Stimulated activated effector memory CD8-positive, alpha-beta T cell treated with anti-CD3 and anti-CD28 coated beads, Interleukin-12 subunit alpha, Interleukin-12 subunit beta, amount 100 ng/mL, for 72 hours (primary cell): ENCODE measurements around the gene CXCR3.
"Not testable (repeated sequence)": the region's sequence is repeated elsewhere in the genome, so short reads cannot be mapped to it uniquely, and the experiment has no call there.

Experiments
- ATAC-seq: fragments of 150-1000 bp; cut with Tn5 transposase; 2 replicates; pipeline ENCODE4 v1.10.0; 2021
- DNase-seq, 2 donors: peaks; one replicate each; pipeline ENCODE4 v3.0.0; 2021 to 2022; ENCODE audit warnings: low spot score in 2 of 2
- H3K27ac Mint-ChIP-seq: one replicate; pipeline ENCODE4 v1.8.0; 2022; ENCODE audit warnings: mild to moderate bottlenecking, mixed read lengths
- H3K36me3 Mint-ChIP-seq: one replicate; pipeline ENCODE4 v1.8.0; 2022; ENCODE audit warnings: mild to moderate bottlenecking, mixed read lengths
- H3K4me1 Mint-ChIP-seq: one replicate; pipeline ENCODE4 v1.8.0; 2022; ENCODE audit warnings: mixed read lengths
- H3K4me3 Mint-ChIP-seq: one replicate; pipeline ENCODE4 v1.8.0; 2022; ENCODE audit warnings: mild to moderate bottlenecking, mixed read lengths
- H3K9me3 Mint-ChIP-seq: one replicate; pipeline ENCODE4 v1.8.0; 2022; ENCODE audit warnings: mixed read lengths

CXCR3 gene

DNA sequence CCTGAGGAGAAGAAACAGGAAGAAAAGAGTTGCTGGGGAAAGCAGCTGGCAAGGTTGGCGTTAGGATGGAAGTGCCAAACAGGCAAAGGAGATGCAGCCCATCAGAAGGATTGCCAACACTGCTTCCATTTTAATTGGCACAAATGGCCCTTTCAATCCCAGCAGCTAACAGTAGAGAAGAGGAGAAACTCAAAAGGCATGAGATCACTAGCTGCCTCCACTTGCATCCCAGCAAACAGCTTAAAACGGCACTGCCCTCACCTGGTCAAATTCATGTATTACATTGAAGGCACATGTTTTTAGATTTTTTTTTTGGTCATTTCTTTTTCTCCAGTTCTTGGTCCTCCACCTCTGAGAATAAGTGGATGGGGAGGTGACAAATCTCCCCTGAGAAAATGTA lies 34.1 kb upstream of the CXCR3 start:
- ATAC-seq = peak; percentile 61
- Mint-ChIP-seq H3K36me3 (no peaks in the 10 kb centered on the region), H3K4me1 (peaks cover 14% of the 10 kb centered on the region), H3K27ac (peak overlapping the region; percentile 20), H3K4me3 (no peak overlapping the region), H3K9me3 (no peaks in the 10 kb centered on the region)
- peak in 1 of 2 donors; percentile 63 for DNase-seq

DNA sequence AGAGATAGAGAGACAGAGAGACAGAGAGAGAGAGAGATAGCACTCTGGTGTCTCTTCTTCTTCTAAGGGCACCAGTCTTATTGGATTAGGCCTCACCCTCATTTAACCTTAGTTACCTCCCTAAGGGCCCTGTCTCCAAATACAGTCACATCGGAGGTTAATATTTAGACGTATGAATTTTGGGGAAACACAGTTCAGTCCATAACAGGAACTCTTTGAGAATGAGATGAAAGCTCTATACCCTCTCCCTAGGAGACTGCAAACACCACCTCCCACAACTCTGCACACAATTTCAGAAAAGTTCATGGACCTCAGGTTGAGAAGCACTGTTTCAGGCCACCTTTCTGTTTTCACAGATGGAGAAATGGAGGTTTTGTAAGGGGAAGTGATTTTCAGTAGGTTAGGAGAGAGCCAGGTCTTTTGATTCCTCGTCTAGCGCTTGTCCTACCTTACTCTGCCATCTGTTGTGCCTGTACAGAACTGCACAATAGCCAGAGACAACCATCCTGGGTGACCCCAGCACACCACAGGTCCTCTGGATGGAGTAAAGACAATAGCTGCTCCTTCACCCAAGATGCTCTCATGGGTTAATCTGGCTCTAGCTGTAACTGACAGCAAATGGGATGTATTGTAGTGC lies 32.1 kb upstream of the CXCR3 start:
- Mint-ChIP-seq H3K27ac (no peak overlapping the region), H3K4me3 (no peak overlapping the region), H3K9me3 (no peaks in the 10 kb centered on the region), H3K4me1 (peaks cover 14% of the 10 kb centered on the region), H3K36me3 (no peaks in the 10 kb centered on the region)
- ATAC-seq (peak; percentile 92), DNase-seq (no peak)

DNA sequence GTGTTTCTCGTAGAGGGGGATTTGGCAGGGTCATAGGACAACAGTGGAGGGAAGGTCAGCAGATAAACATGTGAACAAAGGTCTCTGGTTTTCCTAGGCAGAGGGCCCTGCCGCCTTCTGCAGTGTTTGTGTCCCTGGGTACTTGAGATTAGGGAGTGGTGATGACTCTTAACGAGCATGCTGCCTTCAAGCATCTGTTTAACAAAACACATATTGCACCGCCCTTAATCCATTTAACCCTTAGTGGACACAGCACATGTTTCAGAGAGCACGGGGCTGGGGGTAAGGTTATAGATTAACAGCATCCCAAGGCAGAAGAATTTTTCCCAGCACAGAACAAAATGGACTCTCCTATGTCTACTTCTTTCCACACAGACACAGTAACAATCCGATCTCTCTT lies 26.1 kb upstream of the CXCR3 start:
- ATAC-seq, H3K4me1 Mint-ChIP-seq, DNase-seq, H3K36me3 Mint-ChIP-seq, H3K9me3 Mint-ChIP-seq, H3K4me3 Mint-ChIP-seq, H3K27ac Mint-ChIP-seq: not testable (repeated sequence)

DNA sequence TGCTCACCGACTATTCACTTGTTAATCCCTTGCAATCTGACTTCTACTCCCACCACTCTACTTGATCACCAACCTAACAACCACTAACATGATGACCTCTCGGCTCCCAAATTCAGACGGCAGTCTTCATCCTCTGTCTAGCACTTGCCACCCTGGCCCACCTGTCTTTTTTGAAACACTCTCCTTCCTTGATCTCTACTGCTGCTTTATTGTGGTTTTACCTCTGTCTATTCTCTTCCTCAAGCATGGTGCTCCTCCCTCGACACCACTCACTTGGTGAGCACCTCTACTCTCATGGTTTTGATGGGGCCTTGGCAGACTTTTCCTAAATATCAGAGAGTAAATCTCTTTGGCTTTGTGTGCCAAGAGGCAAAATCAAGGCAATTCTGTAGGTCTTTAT lies 21.7 kb upstream of the CXCR3 start:
- no peak for DNase-seq
- peaks cover 6% of the 10 kb centered on the region for H3K4me1 Mint-ChIP-seq
- H3K4me3 Mint-ChIP-seq = no peak overlapping the region
- H3K36me3 Mint-ChIP-seq = no peaks in the 10 kb centered on the region
- H3K27ac Mint-ChIP-seq = no peak overlapping the region
- H3K9me3 Mint-ChIP-seq = no peaks in the 10 kb centered on the region
- no peak for ATAC-seq

DNA sequence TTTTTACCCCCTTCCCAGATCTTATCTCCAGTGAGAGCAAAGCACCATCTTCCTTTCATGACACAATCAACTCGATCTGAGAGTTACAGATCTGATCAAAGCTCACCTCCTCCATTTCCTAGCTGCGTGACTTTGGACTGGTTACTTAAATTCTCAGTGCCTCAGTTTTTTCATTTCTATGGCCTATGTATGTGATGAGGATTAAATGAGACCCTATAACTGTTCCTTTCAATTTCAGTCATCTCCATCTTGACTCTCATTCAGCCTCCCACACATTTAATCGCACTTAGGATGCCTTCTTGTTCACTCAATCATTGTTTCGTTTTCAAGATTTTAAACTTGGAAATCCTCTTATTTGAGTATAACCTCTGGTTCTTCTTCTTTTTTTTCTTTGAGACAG lies 20.1 kb upstream of the CXCR3 start:
- Mint-ChIP-seq H3K4me1 (peaks cover 6% of the 10 kb centered on the region), H3K9me3 (no peaks in the 10 kb centered on the region), H3K27ac (no peak overlapping the region), H3K36me3 (no peaks in the 10 kb centered on the region), H3K4me3 (no peak overlapping the region)
- DNase-seq (no peak), ATAC-seq (peak; percentile 70)

DNA sequence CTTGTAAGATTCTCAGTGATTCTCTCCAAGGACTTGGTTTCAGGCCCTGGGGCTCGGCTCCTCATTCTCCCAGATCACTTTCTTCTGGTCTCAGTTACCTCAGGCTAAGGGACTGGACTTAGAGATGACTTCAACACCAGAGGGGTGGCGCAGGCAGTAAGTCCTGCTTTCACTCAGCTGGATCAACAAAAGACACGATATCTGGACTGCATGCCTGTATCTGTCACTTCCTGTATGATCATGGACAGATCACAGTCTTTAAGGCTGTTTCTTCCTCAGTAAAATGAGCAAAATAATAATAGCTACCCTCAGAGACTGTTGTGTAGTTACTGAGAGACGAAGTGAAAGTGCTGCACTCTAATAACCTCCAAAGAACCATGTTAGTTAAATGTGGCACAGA lies 19.5 kb upstream of the CXCR3 start:
- Mint-ChIP-seq H3K4me3 (no peak overlapping the region), H3K4me1 (peaks cover 6% of the 10 kb centered on the region), H3K27ac (no peak overlapping the region), H3K36me3 (no peaks in the 10 kb centered on the region), H3K9me3 (no peaks in the 10 kb centered on the region)
- ATAC-seq = peak; percentile 77
- no peak for DNase-seq

DNA sequence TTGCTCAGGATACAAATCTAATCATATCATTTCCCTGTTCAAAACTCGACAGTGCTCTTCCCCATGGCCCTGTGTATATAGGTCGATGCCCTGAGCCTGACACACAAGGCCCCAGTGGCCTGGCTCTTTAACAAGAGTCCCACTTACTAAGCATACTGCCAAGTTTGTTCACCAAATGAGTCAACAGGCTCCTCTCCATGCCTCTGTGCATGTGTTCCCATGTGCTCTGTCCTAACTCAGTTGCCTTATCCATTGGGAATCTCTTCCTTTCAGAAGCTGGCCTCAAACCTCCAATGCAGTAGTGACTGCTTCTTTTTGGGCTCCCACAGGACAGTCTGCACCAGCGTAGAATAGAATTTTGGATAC lies 18.9 kb upstream of the CXCR3 start:
- Mint-ChIP-seq H3K4me3 (no peak overlapping the region), H3K4me1 (peaks cover 6% of the 10 kb centered on the region), H3K27ac (no peak overlapping the region), H3K36me3 (no peaks in the 10 kb centered on the region), H3K9me3 (no peaks in the 10 kb centered on the region)
- DNase-seq (no peak), ATAC-seq (peak; percentile 76)

DNA sequence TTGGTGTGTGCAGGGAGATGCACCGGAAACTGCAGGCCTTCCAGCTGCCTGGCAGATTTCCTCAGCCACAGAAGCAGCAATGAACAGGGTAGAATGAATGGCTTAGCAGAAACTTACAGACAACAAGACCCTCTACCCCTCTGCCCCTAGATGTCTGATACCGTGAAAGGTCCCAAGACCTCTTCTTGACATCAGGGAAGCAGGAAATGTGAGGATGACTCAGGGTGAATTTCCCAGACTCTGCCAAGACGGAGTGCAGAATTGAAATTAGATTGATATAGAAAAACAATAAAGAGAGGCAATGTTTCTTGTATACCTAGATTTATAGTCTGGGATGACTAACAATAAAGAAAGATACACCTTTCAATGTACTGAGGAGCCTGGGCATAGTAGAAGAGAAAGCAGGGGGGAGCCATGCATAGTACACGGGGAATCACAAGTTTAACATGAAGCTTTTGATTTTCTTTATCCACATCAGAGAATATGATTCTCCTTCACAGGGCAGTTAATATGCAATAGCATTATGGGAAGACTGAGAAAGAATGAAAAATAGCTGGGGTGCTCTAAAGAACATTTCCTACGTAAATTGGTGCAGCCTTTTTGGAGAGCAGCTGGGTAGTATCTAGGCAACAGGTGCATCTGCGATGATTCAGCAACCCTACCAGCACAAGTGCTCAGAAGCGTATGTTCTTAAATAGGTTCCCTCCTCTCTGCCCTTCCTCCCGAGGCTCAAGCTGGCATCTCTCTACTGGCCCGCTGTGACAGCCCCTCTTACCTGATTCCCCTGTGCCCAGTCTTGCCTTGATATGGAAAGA lies 18.3 kb upstream of the CXCR3 start:
- H3K4me1 Mint-ChIP-seq = peaks cover 6% of the 10 kb centered on the region
- no peak overlapping the region for H3K4me3 Mint-ChIP-seq
- no peaks in the 10 kb centered on the region for H3K9me3 Mint-ChIP-seq
- no peak for DNase-seq
- H3K36me3 Mint-ChIP-seq = no peaks in the 10 kb centered on the region
- ATAC-seq = peak; percentile 71
- H3K27ac Mint-ChIP-seq = no peak overlapping the region

DNA sequence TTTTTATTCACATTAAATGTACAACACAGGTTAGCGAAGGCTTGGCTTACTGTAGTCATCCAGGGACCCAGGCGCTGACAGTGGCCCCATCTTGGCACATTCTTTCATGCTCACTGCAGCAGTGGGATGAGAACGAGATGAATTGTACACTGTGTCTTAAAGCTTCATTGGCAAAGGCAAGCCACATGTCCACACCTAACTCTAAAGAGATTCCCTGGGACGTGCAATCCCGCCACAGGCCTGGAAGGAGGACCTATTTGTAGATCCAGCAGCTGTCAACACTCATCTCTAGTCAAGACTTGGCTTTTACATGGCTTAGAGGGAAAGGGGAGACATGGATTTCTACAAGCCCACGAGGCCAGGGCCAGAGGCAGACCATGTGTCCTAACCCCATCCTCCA lies 16.1 kb upstream of the CXCR3 start:
- DNase-seq = no peak
- H3K27ac Mint-ChIP-seq = no peak overlapping the region

DNA sequence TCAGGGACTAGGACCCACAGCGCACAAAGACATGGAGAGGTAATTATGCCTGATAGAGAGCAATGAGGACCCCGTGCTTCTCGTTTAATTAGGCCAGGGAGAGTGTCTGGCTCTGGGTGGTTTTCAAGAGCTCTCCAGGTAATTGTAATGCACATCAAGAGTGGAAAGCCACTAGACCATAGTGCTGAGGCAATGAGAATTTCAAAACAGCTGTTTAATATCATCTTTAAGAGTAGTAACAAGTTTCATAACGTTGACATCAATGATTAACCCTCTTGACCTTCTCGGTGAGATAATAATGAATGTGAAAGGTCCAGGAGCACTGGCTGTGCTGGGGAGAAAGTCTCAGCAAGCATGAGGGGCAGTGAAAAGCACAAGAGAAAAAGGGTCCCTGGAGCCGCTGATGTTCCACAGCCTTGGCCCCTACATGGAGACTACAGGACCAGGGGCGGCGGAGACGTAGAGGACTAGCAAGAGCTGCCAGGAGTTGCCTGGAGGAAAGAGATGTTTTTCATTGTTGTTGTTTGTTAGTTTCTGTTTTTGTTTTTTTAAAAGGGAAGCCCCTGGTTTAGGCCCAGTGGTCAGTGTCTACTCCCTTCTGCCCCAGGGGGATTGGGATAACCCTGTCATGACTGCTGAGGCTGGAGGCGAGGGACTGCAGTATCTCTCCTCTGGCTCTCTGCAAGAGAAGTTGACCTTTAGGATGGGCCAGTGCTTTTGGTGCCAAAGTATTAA lies 14.8 kb upstream of the CXCR3 start:
- H3K27ac Mint-ChIP-seq = peak overlapping the region; percentile 23
- no peaks in the 10 kb centered on the region for H3K36me3 Mint-ChIP-seq
- DNase-seq (no peak), ATAC-seq (no peak)
- H3K4me1 Mint-ChIP-seq = peaks cover 10% of the 10 kb centered on the region
- H3K9me3 Mint-ChIP-seq = no peaks in the 10 kb centered on the region
- H3K4me3 Mint-ChIP-seq = no peak overlapping the region

More for the DNA sequence above, 16.1 kb upstream of the CXCR3 start:
- H3K4me3 Mint-ChIP-seq = no peak overlapping the region
- H3K36me3 Mint-ChIP-seq = no peaks in the 10 kb centered on the region
- H3K9me3 Mint-ChIP-seq = no peaks in the 10 kb centered on the region
- no peak for ATAC-seq
- peaks cover 3% of the 10 kb centered on the region for H3K4me1 Mint-ChIP-seq

DNA sequence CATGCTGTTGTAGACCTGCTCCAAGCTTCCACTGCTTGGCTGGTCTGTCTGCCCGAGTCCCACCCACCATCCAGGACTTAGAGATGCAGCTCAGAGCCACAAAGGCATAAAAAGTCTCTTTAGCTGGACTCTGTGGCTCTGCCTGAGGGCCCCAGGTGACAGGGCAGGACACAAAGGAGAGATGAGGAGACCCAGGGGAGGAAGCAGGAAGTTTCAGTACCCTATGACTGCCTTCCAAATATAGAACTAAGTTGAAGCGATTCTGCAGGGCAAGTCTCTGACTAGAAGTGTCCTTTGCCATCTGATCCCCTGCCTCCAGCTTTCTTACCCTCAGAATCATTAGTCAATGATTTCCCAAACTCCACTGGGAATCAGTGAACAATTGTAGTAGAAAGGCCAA lies 11.2 kb upstream of the CXCR3 start:
- ATAC-seq = no peak
- Mint-ChIP-seq H3K4me3 (no peak overlapping the region), H3K36me3 (no peaks in the 10 kb centered on the region), H3K27ac (no peak overlapping the region), H3K4me1 (peaks cover 10% of the 10 kb centered on the region), H3K9me3 (no peaks in the 10 kb centered on the region)
- DNase-seq = no peak

DNA sequence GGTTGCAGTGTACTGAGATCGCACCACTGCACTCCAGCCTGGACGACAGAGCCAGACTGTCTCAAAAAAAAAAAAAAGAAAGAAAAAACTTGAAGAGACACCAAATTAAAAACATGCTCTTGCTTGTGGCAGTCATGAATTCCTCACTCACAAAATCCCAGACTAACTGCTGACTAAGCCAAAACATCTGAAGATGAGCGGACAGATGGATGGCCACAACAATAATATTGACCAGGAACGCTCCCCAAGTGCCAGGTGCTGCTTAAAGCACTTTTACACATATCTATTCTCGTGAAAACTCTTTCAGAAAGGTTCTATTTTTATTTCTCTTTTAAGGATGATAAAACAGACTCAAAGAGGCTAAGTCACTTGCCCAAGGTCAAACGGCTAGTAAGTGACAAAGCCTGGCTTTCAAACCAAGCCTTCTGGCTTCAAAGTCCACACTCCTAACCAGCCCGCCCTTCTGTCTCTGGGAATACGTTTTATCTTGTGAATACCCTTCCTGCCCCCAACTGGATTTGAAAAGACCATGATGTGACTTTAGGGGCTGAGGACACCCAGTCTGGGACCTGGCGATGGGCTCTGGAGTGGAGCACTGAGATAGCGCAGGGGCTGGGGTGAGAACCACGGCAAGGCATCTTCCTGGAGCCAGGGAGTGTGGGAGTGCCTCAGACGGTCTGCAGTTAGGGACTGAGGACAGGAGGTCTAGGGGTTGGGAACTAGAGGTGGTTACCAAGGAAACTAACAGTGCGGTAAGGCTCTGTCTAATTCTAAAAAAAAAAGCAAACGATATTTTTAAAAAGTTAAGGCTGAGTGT lies 9.5 kb upstream of the CXCR3 start:
- Mint-ChIP-seq H3K36me3 (no peaks in the 10 kb centered on the region), H3K4me3 (no peak overlapping the region), H3K4me1 (peaks cover 23% of the 10 kb centered on the region), H3K27ac (no peak overlapping the region), H3K9me3 (no peaks in the 10 kb centered on the region)
- DNase-seq (no peak), ATAC-seq (no peak)

DNA sequence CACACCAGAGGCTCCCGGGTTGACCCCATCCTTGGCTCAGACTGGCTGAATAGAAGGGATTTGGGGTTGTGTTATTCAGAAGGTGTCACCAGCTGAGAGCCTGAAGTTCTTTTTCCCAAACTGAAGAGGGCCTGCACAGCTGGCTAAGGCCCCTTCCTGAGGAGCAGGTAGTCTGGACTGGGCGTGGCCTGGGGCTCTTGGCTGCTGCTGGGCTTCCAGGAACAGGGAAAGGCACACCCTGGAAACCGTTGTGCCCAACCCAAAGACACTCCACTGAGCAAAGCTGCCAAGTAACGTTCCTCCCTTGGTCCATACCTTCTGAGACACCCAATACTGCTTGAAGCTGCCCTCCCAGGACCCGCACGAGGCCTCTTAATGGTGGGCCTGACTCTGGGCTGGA lies 8.3 kb upstream of the CXCR3 start:
- Mint-ChIP-seq H3K36me3 (peaks cover 7% of the 10 kb centered on the region), H3K4me3 (no peak overlapping the region)

DNA sequence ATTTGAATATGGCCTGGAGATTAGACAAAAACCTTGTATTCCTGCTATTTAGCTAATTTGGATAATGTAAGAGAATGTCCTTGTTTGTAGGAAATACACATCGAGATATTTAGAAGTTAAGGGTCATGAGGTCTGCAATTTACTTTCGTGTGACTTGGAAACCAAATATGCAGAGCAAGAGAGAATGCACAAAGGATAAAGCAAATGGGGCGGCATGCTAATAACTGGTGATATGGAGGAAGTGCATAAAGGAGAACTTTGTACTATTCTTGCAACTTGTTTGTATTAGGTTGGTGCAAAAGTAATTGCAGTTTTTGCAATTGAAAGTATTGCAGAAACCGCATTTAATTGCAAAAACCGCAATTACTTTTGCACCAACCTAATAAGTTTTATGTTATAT lies 7.2 kb upstream of the CXCR3 start:
- Mint-ChIP-seq H3K36me3 (peaks cover 8% of the 10 kb centered on the region), H3K27ac (no peak overlapping the region), H3K4me3 (no peak overlapping the region), H3K4me1 (peaks cover 40% of the 10 kb centered on the region), H3K9me3 (no peaks in the 10 kb centered on the region)
- ATAC-seq (no peak), DNase-seq (no peak)

More for the DNA sequence above, 8.3 kb upstream of the CXCR3 start:
- DNase-seq (no peak), ATAC-seq (no peak)
- peaks cover 34% of the 10 kb centered on the region for H3K4me1 Mint-ChIP-seq
- H3K27ac Mint-ChIP-seq = peak overlapping the region; percentile 61
- H3K9me3 Mint-ChIP-seq = no peaks in the 10 kb centered on the region

DNA sequence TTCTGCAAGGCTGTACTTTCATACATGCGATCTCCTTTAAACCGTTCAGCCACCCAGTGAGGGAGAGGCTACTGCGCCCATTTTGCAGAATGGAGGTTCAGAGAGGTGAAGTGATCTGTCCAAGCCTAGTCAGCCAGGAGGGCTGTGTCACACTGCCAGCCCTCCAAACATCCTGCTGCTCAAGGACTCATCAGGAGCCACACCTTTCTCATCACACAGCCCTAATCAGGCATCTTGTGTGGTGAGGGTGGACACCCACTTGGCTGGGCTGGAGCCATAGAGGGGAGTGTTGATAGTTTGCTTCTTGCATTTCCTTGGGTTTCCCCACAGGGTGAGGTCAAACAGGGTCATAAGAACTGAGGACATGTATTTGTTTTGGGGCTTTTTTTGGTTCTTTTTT lies 5.4 kb upstream of the CXCR3 start:
- Mint-ChIP-seq H3K9me3 (no peaks in the 10 kb centered on the region), H3K36me3 (peaks cover 16% of the 10 kb centered on the region), H3K4me1 (peaks cover 44% of the 10 kb centered on the region), H3K4me3 (peak overlapping the region; percentile 71), H3K27ac (peak overlapping the region; percentile 97)
- peak; percentile 51 for ATAC-seq
- no peak for DNase-seq
